Measurements from ENCODE around the gene CDH16.

DNA sequence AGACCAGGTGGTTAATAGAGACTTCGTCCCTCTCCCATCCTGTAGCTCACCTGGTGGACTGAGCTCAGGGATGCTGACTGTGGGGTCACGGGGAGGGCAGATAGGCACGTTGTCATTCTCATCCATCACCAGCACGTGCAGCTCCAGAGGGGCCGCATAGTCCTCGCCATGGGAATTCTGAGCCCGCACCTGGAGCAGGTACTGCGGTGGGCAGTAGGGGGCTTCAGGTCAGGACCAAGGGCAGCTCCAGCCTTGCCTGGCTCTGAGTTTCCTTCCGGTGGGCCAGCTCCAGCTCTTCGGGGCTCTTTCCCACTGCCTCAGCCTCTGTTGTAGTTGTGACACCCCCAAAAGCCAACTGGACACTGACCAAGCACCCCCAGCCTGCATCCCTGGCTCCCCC, 5.6 kb downstream of the CDH16 start:
- TF ChIP-seq, protein P1, sequence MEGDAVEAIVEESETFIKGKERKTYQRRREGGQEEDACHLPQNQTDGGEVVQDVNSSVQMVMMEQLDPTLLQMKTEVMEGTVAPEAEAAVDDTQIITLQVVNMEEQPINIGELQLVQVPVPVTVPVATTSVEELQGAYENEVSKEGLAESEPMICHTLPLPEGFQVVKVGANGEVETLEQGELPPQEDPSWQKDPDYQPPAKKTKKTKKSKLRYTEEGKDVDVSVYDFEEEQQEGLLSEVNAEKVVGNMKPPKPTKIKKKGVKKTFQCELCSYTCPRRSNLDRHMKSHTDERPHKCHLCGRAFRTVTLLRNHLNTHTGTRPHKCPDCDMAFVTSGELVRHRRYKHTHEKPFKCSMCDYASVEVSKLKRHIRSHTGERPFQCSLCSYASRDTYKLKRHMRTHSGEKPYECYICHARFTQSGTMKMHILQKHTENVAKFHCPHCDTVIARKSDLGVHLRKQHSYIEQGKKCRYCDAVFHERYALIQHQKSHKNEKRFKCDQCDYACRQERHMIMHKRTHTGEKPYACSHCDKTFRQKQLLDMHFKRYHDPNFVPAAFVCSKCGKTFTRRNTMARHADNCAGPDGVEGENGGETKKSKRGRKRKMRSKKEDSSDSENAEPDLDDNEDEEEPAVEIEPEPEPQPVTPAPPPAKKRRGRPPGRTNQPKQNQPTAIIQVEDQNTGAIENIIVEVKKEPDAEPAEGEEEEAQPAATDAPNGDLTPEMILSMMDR (IDR thresholded peaks at IDR 0.05; ENCODE audit: low read length), result no peak
- TF ChIP-seq EZH2 (IDR thresholded peaks at IDR 0.05; ENCODE audit: borderline replicate concordance, low read length), result no peak

All from OCI-LY1 (cell line).